IMR-90 (cell line): ENCODE data around the gene CDH23. TPM values are rescaled to one million over a fixed set of nuclear protein-coding genes. Genes with fewer than 3 reads are reported as not detected.
A peak's percentile ranks its signal among the peaks of the same experiment; 100 is the strongest.

Experiments
- ATAC-seq: fragments of 200-7000 bp; cut with Tn5 transposase; 2 replicates; pipeline ENCODE4 v1.9.1; 2020; ENCODE audit warnings: low read depth, mild to moderate bottlenecking, moderate library complexity
- BruUV-seq: library from RNA; stranded (reverse); fragments of 400-500 nt; replicated peaks from 2 replicates; lab custom pipeline; 2021; lab: Mats Ljungman, UMichigan
- CTCF ChIA-PET: fragments of 300-600 bp; formaldehyde crosslinking; extraction: SDS; loops from one replicate; lab custom pipeline; 2021; ENCODE audit warnings: antibody characterized with exemption; lab: Yijun Ruan, JAX
- POLR2A ChIA-PET: fragments of 300-600 bp; sonication (Branson Sonifier 250); formaldehyde crosslinking; loops from one replicate; lab custom pipeline; 2022; ENCODE audit warnings: antibody characterized with exemption; ENCODE audit not compliant: unreplicated experiment; lab: Charles Lee
- DNase-seq: peaks from one replicate; pipeline ENCODE4 v3.0.0; 2013
- H2AFZ ChIP-seq: replicated peaks from 2 replicates; pipeline ENCODE3; 2013; ENCODE audit warnings: low read length, mild to moderate bottlenecking; ENCODE audit not compliant: poor library complexity
- H2AK5ac ChIP-seq: 2 replicates; pipeline ENCODE4 v1.6.1; 2013; ENCODE audit warnings: low read depth, low read length, inconsistent platforms
- H2AK9ac ChIP-seq: replicated peaks from 2 replicates; pipeline ENCODE3; 2013; ENCODE audit warnings: mild to moderate bottlenecking, low read depth, low read length, moderate library complexity; ENCODE audit not compliant: poor library complexity
- H2BK120ac ChIP-seq: 2 replicates; pipeline ENCODE4 v1.6.1; 2013; ENCODE audit warnings: low read depth, low read length, inconsistent platforms
- H2BK15ac ChIP-seq: 3 replicates; pipeline ENCODE4 v1.6.1; 2013; ENCODE audit warnings: low read depth, low read length, inconsistent platforms
- H2BK20ac ChIP-seq: 2 replicates; pipeline ENCODE4 v1.6.1; 2013; ENCODE audit warnings: low read depth, mild to moderate bottlenecking, inconsistent platforms, low read length, moderate library complexity
- H2BK5ac ChIP-seq: 2 replicates; pipeline ENCODE4 v1.6.1; 2013; ENCODE audit warnings: mild to moderate bottlenecking, low read depth, low read length, inconsistent platforms; ENCODE audit not compliant: poor library complexity, severe bottlenecking
- H3K14ac ChIP-seq: replicated peaks from 2 replicates; pipeline ENCODE4 v1.6.1; 2013; ENCODE audit warnings: low read depth, low read length, inconsistent platforms
- H3K18ac ChIP-seq: 2 replicates; pipeline ENCODE4 v1.6.1; 2013; ENCODE audit warnings: low read depth, low read length, control low read depth
- H3K23ac ChIP-seq: 2 replicates; pipeline ENCODE4 v1.6.1; 2013; ENCODE audit warnings: low read depth, low read length, inconsistent platforms
- H3K27ac ChIP-seq: 2 replicates; pipeline ENCODE4 v1.5.1; 2013; ENCODE audit warnings: mild to moderate bottlenecking, control low read depth, low read length; ENCODE audit not compliant: insufficient read depth
- H3K27me3 ChIP-seq: 2 replicates; pipeline ENCODE4 v1.6.1; 2013; ENCODE audit warnings: low read length; ENCODE audit not compliant: control insufficient read depth, insufficient read depth
- H3K36me3 ChIP-seq: 2 replicates; pipeline ENCODE4 v1.6.1; 2013; ENCODE audit warnings: low read length, mixed read lengths; ENCODE audit not compliant: control insufficient read depth, insufficient read depth
- H3K4ac ChIP-seq: 2 replicates; pipeline ENCODE4 v1.6.1; 2013; ENCODE audit warnings: low read depth, low read length, inconsistent platforms
- H3K4me1 ChIP-seq: 2 replicates; pipeline ENCODE4 v1.6.1; 2013; ENCODE audit warnings: low read length, mixed read lengths; ENCODE audit not compliant: control insufficient read depth, insufficient read depth
- H3K4me2 ChIP-seq: 2 replicates; pipeline ENCODE4 v1.6.1; 2013; ENCODE audit warnings: low read depth, mild to moderate bottlenecking, control low read depth, low read length, moderate library complexity
- H3K4me3 ChIP-seq: 2 replicates; pipeline ENCODE4 v1.5.1; 2013; ENCODE audit warnings: low read depth, mild to moderate bottlenecking, control low read depth, low read length, moderate library complexity; ENCODE audit not compliant: insufficient read depth
- H3K56ac ChIP-seq: 2 replicates; pipeline ENCODE4 v1.6.1; 2013; ENCODE audit warnings: low read length, inconsistent platforms; ENCODE audit not compliant: insufficient read depth; ENCODE audit errors: extremely low read depth
- H3K79me1 ChIP-seq, 2 experiments: 2 replicates each; pipeline ENCODE4 v1.6.1; 2013; ENCODE audit warnings: low read length in 2 of 2, inconsistent platforms in 1 of 2, low read depth in 1 of 2
- H3K9ac ChIP-seq: 2 replicates; pipeline ENCODE4 v1.6.1; 2013; ENCODE audit warnings: low read depth, low read length, control low read depth
- H3K9me1 ChIP-seq: 2 replicates; pipeline ENCODE4 v1.6.1; 2013; ENCODE audit warnings: low read length, inconsistent platforms; ENCODE audit not compliant: insufficient read depth
- H3K9me3 ChIP-seq: 2 replicates; pipeline ENCODE4 v1.6.1; 2013; ENCODE audit warnings: low read length; ENCODE audit not compliant: control insufficient read depth, insufficient read depth
- H4K20me1 ChIP-seq: 2 replicates; pipeline ENCODE4 v1.6.1; 2013; ENCODE audit warnings: low read length, inconsistent platforms; ENCODE audit not compliant: insufficient read depth
- H4K5ac ChIP-seq: 2 replicates; pipeline ENCODE4 v1.6.1; 2013; ENCODE audit warnings: mild to moderate bottlenecking, low read depth, low read length, control low read depth
- H4K8ac ChIP-seq, 2 experiments: 2 replicates each; pipeline ENCODE4 v1.6.1; 2013; ENCODE audit warnings: low read depth in 2 of 2, low read length in 2 of 2, control low read depth in 1 of 2, inconsistent platforms in 1 of 2
- H4K91ac ChIP-seq: 2 replicates; pipeline ENCODE4 v1.6.1; 2013; ENCODE audit warnings: low read depth, low read length, inconsistent platforms; ENCODE audit not compliant: insufficient read depth
- BHLHE40 ChIP-seq: fragments of 150-350 bp; IDR thresholded peaks from 2 replicates; pipeline ENCODE4 v1.6.1; 2016; ENCODE audit warnings: mild to moderate bottlenecking, low read depth, low read length
- CHD1 ChIP-seq: IDR thresholded peaks from 2 replicates; pipeline ENCODE4 v1.6.1; 2012; ENCODE audit warnings: low read depth, low read length, improper control_type of control experiment
- MAFK ChIP-seq: IDR thresholded peaks from 2 replicates; pipeline ENCODE4 v1.6.1; 2012; ENCODE audit warnings: low read depth, low read length, improper control_type of control experiment
- MAZ ChIP-seq: IDR thresholded peaks from 2 replicates; pipeline ENCODE4 v1.6.1; 2012; ENCODE audit warnings: low read depth, mild to moderate bottlenecking, low read length, improper control_type of control experiment, moderate library complexity, borderline replicate concordance
- MXI1 ChIP-seq: IDR thresholded peaks from 2 replicates; pipeline ENCODE4 v1.6.1; 2012; ENCODE audit warnings: low read depth, mild to moderate bottlenecking, low read length, moderate library complexity, borderline replicate concordance
- NFE2L2 ChIP-seq: fragments of 150-350 bp; IDR thresholded peaks from 2 replicates; pipeline ENCODE4 v1.6.1; 2016; ENCODE audit warnings: low read depth, mild to moderate bottlenecking, low read length
- POLR2A ChIP-seq: IDR thresholded peaks from 2 replicates; pipeline ENCODE4 v1.6.1; 2012; ENCODE audit warnings: mild to moderate bottlenecking, low read depth, low read length
- RAD21 ChIP-seq: IDR thresholded peaks from 2 replicates; pipeline ENCODE4 v1.6.1; 2012; ENCODE audit warnings: low read length, improper control_type of control experiment
- RFX5 ChIP-seq: IDR thresholded peaks from 2 replicates; pipeline ENCODE4 v1.8.0; 2012; ENCODE audit warnings: low read depth, mild to moderate bottlenecking, low read length, moderate library complexity
- SMC3 ChIP-seq: fragments of 150-350 bp; IDR thresholded peaks from 2 replicates; pipeline ENCODE4 v1.6.1; 2016; ENCODE audit warnings: low read depth, mild to moderate bottlenecking, antibody characterized with exemption, low read length, moderate library complexity
- WGBS, 2 experiments: methylation state at CpG; one replicate each; pipeline versions ENCODE4 v1.1.5 to v1.1.7; 2013; ENCODE audit warnings: missing lambda C conversion rate in 2 of 2; ENCODE audit not compliant: insufficient read length in 1 of 2; ENCODE audit errors: extremely low coverage in 2 of 2; 5-methylcytosine and 5-hydroxymethylcytosine counted together
- dilution Hi-C: fragments of 300-500 bp; cut with HindIII; formaldehyde crosslinking; loops from one replicate; pipeline ENCODE4 v1.14.3; 2018; ENCODE audit warnings: low sequenced_read_pairs; ENCODE audit not compliant: unreplicated experiment
- in situ Hi-C: fragments of 300-500 bp; cut with MboI; formaldehyde crosslinking; loops from 3 replicates; pipeline ENCODE4 v1.14.3; 2019; ENCODE audit warnings: low sequenced_read_pairs, inconsistent platforms, mixed read lengths
- intact Hi-C: fragments of 100-400 bp; cut with micrococcal nuclease; formaldehyde crosslinking; loops from 2 replicates; pipeline ENCODE4 v1.10.0; 2022
- polyA plus RNA-seq, 3 experiments: library from polyadenylated mRNA; depleted of rRNA; stranded (reverse); fragments of >200 nt; gene quantifications; 2 replicates each; pipeline ENCODE4 v1.2.3, GENCODE V29; 2012; ENCODE audit warnings: low replicate concordance in 1 of 3
- total RNA-seq: library from RNA; depleted of rRNA; stranded (reverse); fragments of >200 nt; gene quantifications from 2 replicates; pipeline ENCODE4 v1.2.3, GENCODE V29; 2012
- TF ChIP-seq, protein P1 (sequence below): fragments of 150-350 bp; IDR thresholded peaks from 2 replicates; pipeline ENCODE4 v1.6.1; 2017; ENCODE audit warnings: mild to moderate bottlenecking, antibody characterized with exemption, low read length, low read depth
- TF ChIP-seq, protein P2 (sequence below): conservative IDR thresholded peaks from 2 replicates; pipeline ENCODE4 v1.5.1; 2012; ENCODE audit warnings: mild to moderate bottlenecking, low read depth, low read length, improper control_type of control experiment

The CDH23 gene
- total and polyA plus RNA-seq, 2 of the 4 experiments (the other 2 are of a cell fraction) = under 0.01 to 0.03 TPM

DNA sequence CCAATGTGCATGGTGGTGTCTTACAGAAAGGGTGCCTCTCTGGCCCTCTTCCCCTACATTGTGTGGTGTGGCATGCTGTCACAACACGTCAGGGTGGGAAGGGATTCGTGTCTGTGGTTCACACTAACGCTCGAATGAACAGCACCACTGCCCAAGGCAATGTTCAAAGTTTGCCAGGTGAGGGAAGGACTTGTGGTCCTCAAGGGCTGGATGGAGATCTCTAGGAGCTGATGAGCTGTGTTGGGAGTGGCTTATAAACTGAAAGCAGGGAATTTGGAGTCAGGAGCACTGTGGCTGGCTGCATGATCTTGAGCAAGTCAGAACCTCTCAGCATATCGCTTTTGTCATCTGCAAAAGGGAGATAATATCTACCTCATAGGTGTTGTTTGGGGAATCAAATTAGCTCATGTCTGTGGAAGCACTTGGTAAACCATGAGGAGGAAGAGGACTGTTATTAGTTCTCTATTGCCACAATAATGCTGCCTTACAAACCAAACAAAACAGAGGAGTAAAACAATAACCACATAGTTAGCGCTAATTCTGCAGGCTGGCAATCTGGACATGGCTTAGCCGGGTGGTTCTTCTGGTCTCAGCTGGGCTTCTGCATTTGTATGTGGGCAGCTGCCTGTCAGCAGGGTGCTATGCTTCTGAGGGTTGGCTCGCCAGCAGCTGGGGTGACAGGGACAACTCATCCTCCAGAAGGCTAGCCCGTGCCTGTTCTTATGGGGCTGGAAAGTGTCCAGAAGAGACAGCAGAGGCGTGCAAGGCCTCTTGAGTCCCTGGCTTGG is 345.8 kb downstream of the CDH23 start (continued):
- no peak for TF ChIP-seq SMC3

DNA sequence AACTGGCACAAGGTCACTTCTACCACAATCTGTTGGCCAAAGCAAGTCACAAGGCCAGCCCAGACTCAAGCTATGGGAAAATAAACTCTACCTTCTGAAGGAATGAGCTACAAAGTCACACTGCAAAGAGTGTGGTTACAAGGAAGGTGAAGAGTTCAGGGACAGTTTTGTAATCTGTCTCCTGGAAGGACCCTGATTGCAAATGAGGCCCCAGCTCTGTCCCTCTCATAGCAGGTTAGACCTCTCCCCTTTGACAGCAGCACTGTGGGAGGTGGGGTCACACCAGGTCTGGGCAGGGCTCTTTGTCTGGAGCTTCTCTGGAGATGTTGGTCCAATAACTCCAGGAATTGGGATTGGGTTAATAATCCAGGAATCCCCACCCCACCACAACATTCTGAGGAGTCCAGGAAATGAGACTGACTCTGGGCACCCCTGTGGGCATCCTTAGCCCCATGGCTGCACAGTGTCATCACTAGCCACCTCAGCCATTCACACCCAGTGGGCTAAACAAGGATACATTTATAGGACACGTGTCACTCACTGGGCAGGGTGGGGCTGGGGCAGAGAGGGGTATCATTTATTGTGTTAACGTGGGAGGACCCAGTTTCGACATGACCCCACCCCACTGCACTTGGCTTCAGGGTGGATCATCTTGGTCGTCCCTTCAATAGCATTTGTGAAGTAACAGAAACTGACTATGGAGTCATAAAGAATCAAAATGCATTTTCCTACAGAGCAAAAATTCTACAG is 346.5 kb downstream of the CDH23 start:
- Histone ChIP-seq H3K18ac (no peak overlapping the region), H3K4ac (no peak overlapping the region), H4K5ac (no peak overlapping the region), H4K91ac (no peak overlapping the region), H2AK9ac (peak overlapping the region; percentile 55), H4K20me1 (no peaks in the 10 kb centered on the region; the same call in 1 of the 2 replicates), H3K4me2 (no peak overlapping the region), H3K14ac (no peak overlapping the region), H3K9me3 (peaks cover 2% of the 10 kb centered on the region; the same call in 1 of the 2 replicates), H2BK15ac (no peak overlapping the region), H3K23ac (no peak overlapping the region), H3K4me3 (no peak overlapping the region), H3K79me1 (no peaks in the 10 kb centered on the region), H3K9me1 (no peaks in the 10 kb centered on the region), H3K27me3 (peaks cover 7% of the 10 kb centered on the region), H2BK120ac (no peak overlapping the region), H2AK5ac (no peak overlapping the region), H2BK5ac (no peak overlapping the region), H3K9ac (no peak overlapping the region), H2BK20ac (no peak overlapping the region), H3K27ac (no peak overlapping the region), H3K56ac (no peak overlapping the region), H3K4me1 (peaks cover 2% of the 10 kb centered on the region; the same call in 1 of the 2 replicates), H3K36me3 (no peaks in the 10 kb centered on the region), H2AFZ (no peak overlapping the region), H4K8ac (no peak overlapping the region)
- ChIA-PET POLR2A (no interaction called here), CTCF (no interaction called here)
- no TSS peak for BruUV-seq
- intact Hi-C loops (no loop called here), dilution Hi-C loops (no loop called here), in situ Hi-C loops (no loop called here)
- no CpG with 5 or more reads among the region's 4 CpGs for WGBS, 2 experiments
- DNase-seq (no peak), ATAC-seq (no peak)
- TF ChIP-seq, protein P1, sequence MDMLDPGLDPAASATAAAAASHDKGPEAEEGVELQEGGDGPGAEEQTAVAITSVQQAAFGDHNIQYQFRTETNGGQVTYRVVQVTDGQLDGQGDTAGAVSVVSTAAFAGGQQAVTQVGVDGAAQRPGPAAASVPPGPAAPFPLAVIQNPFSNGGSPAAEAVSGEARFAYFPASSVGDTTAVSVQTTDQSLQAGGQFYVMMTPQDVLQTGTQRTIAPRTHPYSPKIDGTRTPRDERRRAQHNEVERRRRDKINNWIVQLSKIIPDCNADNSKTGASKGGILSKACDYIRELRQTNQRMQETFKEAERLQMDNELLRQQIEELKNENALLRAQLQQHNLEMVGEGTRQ = no peak
- TF ChIP-seq NFE2L2 (no peak), BHLHE40 (no peak), MXI1 (no peak), MAZ (no peak), CHD1 (no peak), RFX5 (no peak), MAFK (no peak), POLR2A (no peak), RAD21 (no peak)
- TF ChIP-seq, protein P2, sequence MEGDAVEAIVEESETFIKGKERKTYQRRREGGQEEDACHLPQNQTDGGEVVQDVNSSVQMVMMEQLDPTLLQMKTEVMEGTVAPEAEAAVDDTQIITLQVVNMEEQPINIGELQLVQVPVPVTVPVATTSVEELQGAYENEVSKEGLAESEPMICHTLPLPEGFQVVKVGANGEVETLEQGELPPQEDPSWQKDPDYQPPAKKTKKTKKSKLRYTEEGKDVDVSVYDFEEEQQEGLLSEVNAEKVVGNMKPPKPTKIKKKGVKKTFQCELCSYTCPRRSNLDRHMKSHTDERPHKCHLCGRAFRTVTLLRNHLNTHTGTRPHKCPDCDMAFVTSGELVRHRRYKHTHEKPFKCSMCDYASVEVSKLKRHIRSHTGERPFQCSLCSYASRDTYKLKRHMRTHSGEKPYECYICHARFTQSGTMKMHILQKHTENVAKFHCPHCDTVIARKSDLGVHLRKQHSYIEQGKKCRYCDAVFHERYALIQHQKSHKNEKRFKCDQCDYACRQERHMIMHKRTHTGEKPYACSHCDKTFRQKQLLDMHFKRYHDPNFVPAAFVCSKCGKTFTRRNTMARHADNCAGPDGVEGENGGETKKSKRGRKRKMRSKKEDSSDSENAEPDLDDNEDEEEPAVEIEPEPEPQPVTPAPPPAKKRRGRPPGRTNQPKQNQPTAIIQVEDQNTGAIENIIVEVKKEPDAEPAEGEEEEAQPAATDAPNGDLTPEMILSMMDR = no peak
